ENCODE results near the gene PIP4K2A.

Gene PIP4K2A

GRCh38 chr10:22712211-22712955 lies 2.0 kb downstream of the PIP4K2A start:
- no peaks in the 10 kb centered on the region for H3K36me3 ChIP-seq (ENCODE audit: insufficient read depth, insufficient read length, low read length)
- DNase-seq (ENCODE audit: low read depth, low spot score) = no peak
- TF ChIP-seq YY1 (IDR thresholded peaks at IDR 0.05; ENCODE audit: insufficient read depth, insufficient read length) = no peak
- no peak for TF ChIP-seq SUZ12 (IDR thresholded peaks at IDR 0.05; ENCODE audit: extremely low read depth, insufficient read depth, insufficient read length)
- no peak for TF ChIP-seq ZNF274 (IDR thresholded peaks at IDR 0.05; ENCODE audit: low read depth, low read length)
- H3K4me1 ChIP-seq (ENCODE audit: insufficient read depth, insufficient read length) = no peaks in the 10 kb centered on the region
- H3K4me3 ChIP-seq (ENCODE audit: insufficient read length, low read depth) = peak overlapping the region; percentile 84
- peak overlapping the region; percentile 65 for H3K9ac ChIP-seq (ENCODE audit: insufficient read length, low read depth)
- H3K27me3 ChIP-seq (ENCODE audit: insufficient read depth, insufficient read length) = peaks cover 38% of the 10 kb centered on the region
- no peaks in the 10 kb centered on the region for H3K9me3 ChIP-seq (ENCODE audit: insufficient read depth, low read length)

DNA sequence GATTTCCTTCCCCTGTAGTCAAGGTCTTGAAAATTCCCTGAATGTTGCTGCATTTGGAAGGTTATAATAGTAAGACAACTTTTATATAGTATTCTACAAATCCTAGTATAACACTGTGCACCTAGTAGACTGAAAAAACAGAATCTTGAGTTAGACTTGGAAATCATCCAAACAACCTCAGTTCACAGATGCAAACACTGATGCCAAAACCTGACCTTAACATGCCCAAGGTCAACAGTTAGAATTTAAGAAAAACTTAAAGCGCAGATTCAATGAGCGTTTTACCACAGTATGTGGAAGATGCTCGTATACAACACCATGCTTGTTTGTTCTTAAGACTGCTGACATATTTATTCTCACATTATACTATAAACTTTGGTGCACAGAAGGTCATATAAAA lies 3.0 kb downstream of the PIP4K2A start:
- TF ChIP-seq YY1 (IDR thresholded peaks at IDR 0.05; ENCODE audit: insufficient read depth, insufficient read length) (no peak), ZNF274 (IDR thresholded peaks at IDR 0.05; ENCODE audit: low read depth, low read length) (no peak)
- DNase-seq (ENCODE audit: low read depth, low spot score) = no peak
- H3K27me3 ChIP-seq (ENCODE audit: insufficient read depth, insufficient read length) = peaks cover 38% of the 10 kb centered on the region
- no peak overlapping the region for H3K9ac ChIP-seq (ENCODE audit: insufficient read length, low read depth)
- H3K36me3 ChIP-seq (ENCODE audit: insufficient read depth, insufficient read length, low read length) = no peaks in the 10 kb centered on the region
- no peak overlapping the region for H3K4me3 ChIP-seq (ENCODE audit: insufficient read length, low read depth)
- no peaks in the 10 kb centered on the region for H3K4me1 ChIP-seq (ENCODE audit: insufficient read depth, insufficient read length)
- H3K9me3 ChIP-seq (ENCODE audit: insufficient read depth, low read length) = no peaks in the 10 kb centered on the region

DNA sequence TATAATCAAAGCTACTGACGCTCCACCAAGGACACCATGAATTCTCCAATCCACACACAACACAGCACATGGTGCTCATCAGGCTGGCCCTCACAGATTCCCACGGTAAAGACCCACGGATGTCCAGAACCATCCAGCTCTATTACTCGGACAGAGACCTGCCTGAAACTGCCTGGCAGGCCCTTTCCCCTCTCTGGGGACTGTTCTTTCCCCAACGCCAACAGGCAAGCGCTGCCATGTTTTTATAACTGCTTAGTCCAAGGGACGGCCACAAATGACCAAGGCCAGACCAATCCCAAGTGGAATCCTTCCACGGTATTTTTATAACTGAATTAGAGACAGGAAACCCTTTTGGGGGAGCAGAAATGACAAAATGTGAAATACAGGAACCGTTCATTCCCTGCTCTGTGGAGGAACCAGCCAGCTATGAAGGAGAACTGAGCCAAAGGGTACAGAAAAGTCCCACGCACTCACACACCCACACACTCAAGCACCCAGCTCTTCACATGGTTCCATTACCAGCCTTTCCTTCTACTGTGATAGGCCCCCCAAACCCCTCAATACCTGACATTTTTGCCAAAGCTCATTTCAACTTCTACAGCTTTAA lies 4.1 kb downstream of the PIP4K2A start:
- Histone ChIP-seq H3K9me3 (ENCODE audit: insufficient read depth, low read length) (no peaks in the 10 kb centered on the region), H3K9ac (ENCODE audit: insufficient read length, low read depth) (no peak overlapping the region), H3K4me3 (ENCODE audit: insufficient read length, low read depth) (no peak overlapping the region), H3K27me3 (ENCODE audit: insufficient read depth, insufficient read length) (peaks cover 35% of the 10 kb centered on the region), H3K4me1 (ENCODE audit: insufficient read depth, insufficient read length) (no peaks in the 10 kb centered on the region), H3K36me3 (ENCODE audit: insufficient read depth, insufficient read length, low read length) (no peaks in the 10 kb centered on the region)
- no peak for DNase-seq (ENCODE audit: low read depth, low spot score)
- no peak for TF ChIP-seq ZNF274 (IDR thresholded peaks at IDR 0.05; ENCODE audit: low read depth, low read length)
- TF ChIP-seq YY1 (IDR thresholded peaks at IDR 0.05; ENCODE audit: insufficient read depth, insufficient read length) = no peak
- TF ChIP-seq SUZ12 (IDR thresholded peaks at IDR 0.05; ENCODE audit: extremely low read depth, insufficient read depth, insufficient read length) = no peak

DNA sequence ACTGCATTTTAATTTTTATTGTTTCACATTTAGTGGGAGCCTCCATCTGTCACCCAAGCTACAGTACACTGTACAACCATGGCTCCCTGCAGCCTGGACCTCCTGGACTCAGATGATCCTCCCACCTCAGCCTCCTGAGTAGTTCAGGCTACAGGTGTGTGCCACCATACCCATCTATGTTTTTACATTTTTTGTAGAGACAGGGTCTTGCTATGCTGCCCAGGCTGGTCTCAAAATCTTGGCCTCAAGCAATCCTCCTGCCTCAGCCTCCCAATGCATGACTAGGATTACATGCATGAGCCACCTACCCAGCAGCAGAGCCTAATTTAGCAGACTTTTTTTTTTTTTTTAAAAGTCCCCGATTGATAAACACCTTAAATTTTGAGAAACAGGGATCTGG lies 5.6 kb downstream of the PIP4K2A start:
- no peaks in the 10 kb centered on the region for H3K9me3 ChIP-seq (ENCODE audit: insufficient read depth, low read length)
- no peak for DNase-seq (ENCODE audit: low read depth, low spot score)
- no peak overlapping the region for H3K9ac ChIP-seq (ENCODE audit: insufficient read length, low read depth)
- no peak overlapping the region for H3K4me3 ChIP-seq (ENCODE audit: insufficient read length, low read depth)
- no peaks in the 10 kb centered on the region for H3K4me1 ChIP-seq (ENCODE audit: insufficient read depth, insufficient read length)
- H3K27me3 ChIP-seq (ENCODE audit: insufficient read depth, insufficient read length) = peaks cover 24% of the 10 kb centered on the region
- no peaks in the 10 kb centered on the region for H3K36me3 ChIP-seq (ENCODE audit: insufficient read depth, insufficient read length, low read length)
- TF ChIP-seq ZNF274 (IDR thresholded peaks at IDR 0.05; ENCODE audit: low read depth, low read length) = no peak
- no peak for TF ChIP-seq SUZ12 (IDR thresholded peaks at IDR 0.05; ENCODE audit: extremely low read depth, insufficient read depth, insufficient read length)
- no peak for TF ChIP-seq YY1 (IDR thresholded peaks at IDR 0.05; ENCODE audit: insufficient read depth, insufficient read length)

DNA sequence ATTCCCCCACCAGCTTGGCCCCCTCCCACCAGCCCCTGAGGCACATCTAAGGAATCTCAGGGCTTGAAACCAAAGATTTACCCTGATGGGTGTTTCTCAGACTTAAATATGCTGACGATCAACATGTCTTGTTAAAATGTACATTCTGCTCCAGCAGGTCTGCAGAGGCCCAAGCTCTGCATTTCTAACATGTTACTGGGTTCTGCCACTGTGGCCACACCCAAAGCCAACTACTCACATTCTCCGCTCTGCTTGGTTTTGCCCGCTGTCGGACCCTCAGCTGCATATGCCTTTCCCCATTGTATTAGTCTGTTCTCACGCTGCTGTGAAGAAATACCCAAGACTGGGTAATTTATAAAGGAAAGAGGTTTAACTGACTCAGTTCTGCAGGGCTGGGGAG lies 8.9 kb downstream of the PIP4K2A start:
- Histone ChIP-seq H3K9me3 (ENCODE audit: insufficient read depth, low read length) (no peaks in the 10 kb centered on the region), H3K9ac (ENCODE audit: insufficient read length, low read depth) (no peak overlapping the region), H3K36me3 (ENCODE audit: insufficient read depth, insufficient read length, low read length) (no peaks in the 10 kb centered on the region), H3K4me3 (ENCODE audit: insufficient read length, low read depth) (no peak overlapping the region), H3K27me3 (ENCODE audit: insufficient read depth, insufficient read length) (no peaks in the 10 kb centered on the region), H3K4me1 (ENCODE audit: insufficient read depth, insufficient read length) (no peaks in the 10 kb centered on the region)
- no peak for DNase-seq (ENCODE audit: low read depth, low spot score)
- TF ChIP-seq SUZ12 (IDR thresholded peaks at IDR 0.05; ENCODE audit: extremely low read depth, insufficient read depth, insufficient read length) = no peak
- no peak for TF ChIP-seq YY1 (IDR thresholded peaks at IDR 0.05; ENCODE audit: insufficient read depth, insufficient read length)
- TF ChIP-seq ZNF274 (IDR thresholded peaks at IDR 0.05; ENCODE audit: low read depth, low read length) = no peak

DNA sequence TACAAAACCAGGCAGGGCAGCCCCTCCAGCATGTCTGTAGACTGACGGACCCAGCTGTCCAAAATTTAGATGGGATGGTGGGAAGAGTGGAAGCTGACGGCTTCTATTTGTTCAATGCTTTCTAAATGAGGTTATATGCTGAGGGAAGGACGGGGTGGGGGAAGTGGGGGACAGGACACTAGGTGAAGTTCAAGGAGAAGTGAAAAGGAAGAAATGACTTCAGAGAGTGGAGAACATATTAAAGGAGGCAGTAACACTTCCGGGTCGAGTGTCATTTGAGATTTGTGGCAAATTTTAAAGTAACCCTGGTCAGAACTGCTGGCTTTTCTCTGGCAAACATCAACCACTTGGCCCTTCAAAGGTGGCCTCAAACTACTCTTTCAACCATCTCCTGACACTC lies 9.4 kb downstream of the PIP4K2A start:
- Histone ChIP-seq H3K36me3 (ENCODE audit: insufficient read depth, insufficient read length, low read length) (no peaks in the 10 kb centered on the region), H3K4me1 (ENCODE audit: insufficient read depth, insufficient read length) (no peaks in the 10 kb centered on the region), H3K4me3 (ENCODE audit: insufficient read length, low read depth) (no peak overlapping the region), H3K9me3 (ENCODE audit: insufficient read depth, low read length) (no peaks in the 10 kb centered on the region), H3K27me3 (ENCODE audit: insufficient read depth, insufficient read length) (no peaks in the 10 kb centered on the region), H3K9ac (ENCODE audit: insufficient read length, low read depth) (no peak overlapping the region)
- no peak for DNase-seq (ENCODE audit: low read depth, low spot score)
- TF ChIP-seq ZNF274 (IDR thresholded peaks at IDR 0.05; ENCODE audit: low read depth, low read length) = no peak
- no peak for TF ChIP-seq SUZ12 (IDR thresholded peaks at IDR 0.05; ENCODE audit: extremely low read depth, insufficient read depth, insufficient read length)
- TF ChIP-seq YY1 (IDR thresholded peaks at IDR 0.05; ENCODE audit: insufficient read depth, insufficient read length) = no peak

DNA sequence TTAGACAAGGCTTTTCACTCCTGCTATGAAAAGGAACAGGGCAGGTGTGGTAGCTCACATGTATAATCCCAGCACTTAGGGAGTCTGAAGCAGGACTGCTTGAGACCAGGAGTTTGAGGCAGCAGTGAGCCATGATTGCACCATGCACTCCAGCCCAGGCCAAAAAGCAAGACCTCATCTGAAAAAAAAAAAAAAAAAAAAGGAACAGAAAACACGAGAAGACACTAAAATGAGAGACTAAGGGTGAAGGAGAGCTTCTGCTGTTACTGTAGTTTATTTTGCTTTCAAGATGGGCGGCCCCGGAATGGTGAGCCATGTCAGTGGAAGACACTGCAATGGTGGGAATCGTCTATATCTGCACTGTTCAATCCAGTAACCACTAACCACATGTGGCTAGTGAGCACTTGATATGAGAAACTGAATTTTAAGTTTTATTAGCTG lies 9.9 kb downstream of the PIP4K2A start:
- H3K4me1 ChIP-seq (ENCODE audit: insufficient read depth, insufficient read length) = no peaks in the 10 kb centered on the region
- H3K36me3 ChIP-seq (ENCODE audit: insufficient read depth, insufficient read length, low read length) = no peaks in the 10 kb centered on the region
- no peaks in the 10 kb centered on the region for H3K9me3 ChIP-seq (ENCODE audit: insufficient read depth, low read length)
- no peak overlapping the region for H3K4me3 ChIP-seq (ENCODE audit: insufficient read length, low read depth)
- no peaks in the 10 kb centered on the region for H3K27me3 ChIP-seq (ENCODE audit: insufficient read depth, insufficient read length)
- TF ChIP-seq YY1 (IDR thresholded peaks at IDR 0.05; ENCODE audit: insufficient read depth, insufficient read length) (no peak), ZNF274 (IDR thresholded peaks at IDR 0.05; ENCODE audit: low read depth, low read length) (no peak), SUZ12 (IDR thresholded peaks at IDR 0.05; ENCODE audit: extremely low read depth, insufficient read depth, insufficient read length) (no peak)
- no peak overlapping the region for H3K9ac ChIP-seq (ENCODE audit: insufficient read length, low read depth)
- DNase-seq (ENCODE audit: low read depth, low spot score) = no peak
